ENCODE data around the gene CDH23.

CDH23 gene

GRCh38 chr10:71657604-71658466, 261.1 kb downstream of the CDH23 start:
- DNase-seq (ENCODE audit: low read depth, low spot score): no peak

- DNase-seq (ENCODE audit: low read depth, low spot score): no peak
Measured at GRCh38 chr10:71658467-71658745, 261.7 kb downstream of the CDH23 start.

- DNase-seq (ENCODE audit: low read depth, low spot score): no peak
Measured at GRCh38 chr10:71659111-71659634, 262.5 kb downstream of the CDH23 start.

- DNase-seq (ENCODE audit: low read depth, low spot score): no peak
Measured at GRCh38 chr10:71659737-71660136, 263.0 kb downstream of the CDH23 start.

GRCh38 chr10:71660313-71660712, 263.6 kb downstream of the CDH23 start:
- DNase-seq (ENCODE audit: low read depth, low spot score): no peak

- DNase-seq (ENCODE audit: low read depth, low spot score): no peak
Measured at GRCh38 chr10:71661060-71661622, 264.4 kb downstream of the CDH23 start.

- DNase-seq (ENCODE audit: low read depth, low spot score): no peak
Measured at GRCh38 chr10:71661779-71662336, 265.1 kb downstream of the CDH23 start.

GRCh38 chr10:71663311-71663710, 266.6 kb downstream of the CDH23 start:
- no peak for DNase-seq (ENCODE audit: low read depth, low spot score)

GRCh38 chr10:71664585-71664984, 267.9 kb downstream of the CDH23 start:
- DNase-seq (ENCODE audit: low read depth, low spot score): no peak

GRCh38 chr10:71665456-71665855, 268.7 kb downstream of the CDH23 start:
- DNase-seq (ENCODE audit: low read depth, low spot score): no peak

- DNase-seq (ENCODE audit: low read depth, low spot score): no peak
Measured at GRCh38 chr10:71666639-71667386, 270.1 kb downstream of the CDH23 start.

GRCh38 chr10:71667387-71667752, 270.6 kb downstream of the CDH23 start:
- DNase-seq (ENCODE audit: low read depth, low spot score): no peak

- no peak for DNase-seq (ENCODE audit: low read depth, low spot score)
Measured at GRCh38 chr10:71671994-71672946, 275.6 kb downstream of the CDH23 start.

- DNase-seq (ENCODE audit: low read depth, low spot score): no peak
Measured at GRCh38 chr10:71675295-71675970, 278.7 kb downstream of the CDH23 start.

- DNase-seq (ENCODE audit: low read depth, low spot score): no peak
Measured at GRCh38 chr10:71677261-71677660, 280.5 kb downstream of the CDH23 start.

GRCh38 chr10:71678057-71678805, 281.5 kb downstream of the CDH23 start:
- DNase-seq (ENCODE audit: low read depth, low spot score): no peak

- no peak for DNase-seq (ENCODE audit: low read depth, low spot score)
Measured at GRCh38 chr10:71679425-71679824, 282.7 kb downstream of the CDH23 start.

GRCh38 chr10:71681977-71682376, 285.3 kb downstream of the CDH23 start:
- DNase-seq (ENCODE audit: low read depth, low spot score): no peak

- no peak for DNase-seq (ENCODE audit: low read depth, low spot score)
Measured at GRCh38 chr10:71683301-71683700, 286.6 kb downstream of the CDH23 start.

All from activated CD4-positive, CD25-positive, alpha-beta regulatory T cell treated with anti-CD3 and anti-CD28 coated beads, Interleukin-2, amount 50 U/mL, for 16 hours (primary cell).